ENCODE measurements around the gene CTCF.

The CTCF gene

DNA sequence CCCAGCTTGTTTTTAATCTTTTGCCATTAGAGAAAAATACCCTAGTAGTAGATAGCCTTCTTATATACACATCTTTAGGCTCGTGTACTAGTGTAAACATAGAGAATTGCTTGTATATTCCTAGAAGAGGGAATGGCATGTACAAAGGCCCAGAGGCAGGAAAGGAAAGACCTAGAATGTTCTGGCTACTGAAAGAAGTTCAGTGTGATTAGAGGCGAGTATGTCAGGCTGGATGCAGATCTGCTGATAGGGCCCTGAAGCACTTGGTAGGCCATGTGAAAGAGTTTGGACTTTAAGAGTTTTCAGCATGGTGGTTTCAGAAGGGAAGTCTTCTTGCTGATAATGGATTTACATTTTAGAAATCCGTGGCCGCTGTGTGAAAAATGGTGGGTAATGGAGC lies 17.4 kb downstream of the CTCF start:
- TF ChIP-seq, protein P1, sequence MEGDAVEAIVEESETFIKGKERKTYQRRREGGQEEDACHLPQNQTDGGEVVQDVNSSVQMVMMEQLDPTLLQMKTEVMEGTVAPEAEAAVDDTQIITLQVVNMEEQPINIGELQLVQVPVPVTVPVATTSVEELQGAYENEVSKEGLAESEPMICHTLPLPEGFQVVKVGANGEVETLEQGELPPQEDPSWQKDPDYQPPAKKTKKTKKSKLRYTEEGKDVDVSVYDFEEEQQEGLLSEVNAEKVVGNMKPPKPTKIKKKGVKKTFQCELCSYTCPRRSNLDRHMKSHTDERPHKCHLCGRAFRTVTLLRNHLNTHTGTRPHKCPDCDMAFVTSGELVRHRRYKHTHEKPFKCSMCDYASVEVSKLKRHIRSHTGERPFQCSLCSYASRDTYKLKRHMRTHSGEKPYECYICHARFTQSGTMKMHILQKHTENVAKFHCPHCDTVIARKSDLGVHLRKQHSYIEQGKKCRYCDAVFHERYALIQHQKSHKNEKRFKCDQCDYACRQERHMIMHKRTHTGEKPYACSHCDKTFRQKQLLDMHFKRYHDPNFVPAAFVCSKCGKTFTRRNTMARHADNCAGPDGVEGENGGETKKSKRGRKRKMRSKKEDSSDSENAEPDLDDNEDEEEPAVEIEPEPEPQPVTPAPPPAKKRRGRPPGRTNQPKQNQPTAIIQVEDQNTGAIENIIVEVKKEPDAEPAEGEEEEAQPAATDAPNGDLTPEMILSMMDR (IDR thresholded peaks at IDR 0.05; ENCODE audit: low read depth, low read length): no peak

GRCh38 chr16:67580202-67580601 lies 17.9 kb downstream of the CTCF start:
- TF ChIP-seq, protein P1 (IDR thresholded peaks at IDR 0.05; ENCODE audit: low read depth, low read length): no peak
- H3K4me3 ChIP-seq (ENCODE audit: low read depth, low read length): no peak overlapping the region

More for the DNA sequence above, 17.4 kb downstream of the CTCF start:
- no peak overlapping the region for H3K4me3 ChIP-seq (ENCODE audit: low read depth, low read length)

DNA sequence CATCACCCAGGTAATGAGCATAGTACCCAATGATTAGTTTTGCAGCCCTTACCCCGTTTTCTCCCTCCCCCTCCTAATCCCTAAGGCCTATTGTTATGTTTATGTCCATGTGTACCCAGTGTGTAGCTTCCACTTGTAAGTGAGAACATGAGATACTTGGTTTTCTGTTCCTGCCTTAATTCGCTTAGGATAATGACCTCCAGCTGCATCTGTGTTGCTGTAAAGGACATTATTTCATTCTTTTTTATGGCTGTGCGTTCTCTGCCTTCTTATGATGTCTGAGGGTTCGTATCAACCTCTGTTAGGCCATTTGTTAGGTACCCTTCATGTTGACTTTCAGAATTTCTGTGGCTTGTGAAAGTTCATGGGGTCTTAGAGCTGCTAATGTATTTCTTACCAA lies 31.0 kb downstream of the CTCF start:
- H3K4me3 ChIP-seq (ENCODE audit: low read depth, low read length): no peak overlapping the region
- TF ChIP-seq, protein P1 (IDR thresholded peaks at IDR 0.05; ENCODE audit: low read depth, low read length): no peak

DNA sequence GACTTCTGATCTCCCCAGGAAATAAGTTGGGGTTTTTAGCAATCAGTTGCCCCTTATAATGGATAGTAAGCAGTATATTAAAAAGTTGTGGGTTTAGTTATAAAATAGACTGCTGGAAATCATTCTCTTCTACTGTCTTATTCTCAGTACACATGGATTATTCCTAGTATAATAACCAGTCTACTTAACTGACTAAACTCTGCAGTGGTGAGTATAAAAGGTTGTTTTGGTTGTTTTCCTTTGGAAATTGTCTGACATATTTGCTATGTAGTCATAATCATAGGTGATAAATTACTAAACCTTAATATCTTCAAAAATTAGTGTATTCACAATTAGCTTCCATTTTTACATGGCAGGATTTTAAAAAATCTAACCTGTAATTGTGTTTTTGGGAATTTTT lies 31.4 kb downstream of the CTCF start:
- TF ChIP-seq, protein P1 (IDR thresholded peaks at IDR 0.05; ENCODE audit: low read depth, low read length): no peak
- H3K4me3 ChIP-seq (ENCODE audit: low read depth, low read length): no peak overlapping the region

GRCh38 chr16:67594256-67594915 lies 32.1 kb downstream of the CTCF start:
- TF ChIP-seq, protein P1 (IDR thresholded peaks at IDR 0.05; ENCODE audit: low read depth, low read length): no peak
- no peak overlapping the region for H3K4me3 ChIP-seq (ENCODE audit: low read depth, low read length)

DNA sequence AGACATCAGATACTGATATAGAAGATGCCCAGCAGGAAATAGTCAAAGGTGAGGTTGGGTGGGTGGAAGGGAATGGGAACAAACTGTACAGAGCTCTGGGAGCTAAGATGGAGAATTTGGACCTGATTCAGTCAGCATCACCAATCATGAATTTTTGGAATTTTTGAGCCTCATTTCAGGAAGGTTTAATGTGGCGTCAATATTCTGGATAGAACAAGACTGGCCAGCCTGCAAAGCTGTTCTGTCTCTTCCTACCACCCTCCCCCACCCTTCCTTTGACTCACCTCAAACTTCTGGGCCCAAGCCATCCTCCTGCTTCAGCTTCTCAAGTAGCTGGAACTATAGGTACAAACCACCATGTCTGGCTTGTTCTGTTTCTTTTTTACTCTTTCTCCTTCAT lies 32.6 kb downstream of the CTCF start:
- no peak overlapping the region for H3K4me3 ChIP-seq (ENCODE audit: low read depth, low read length)

DNA sequence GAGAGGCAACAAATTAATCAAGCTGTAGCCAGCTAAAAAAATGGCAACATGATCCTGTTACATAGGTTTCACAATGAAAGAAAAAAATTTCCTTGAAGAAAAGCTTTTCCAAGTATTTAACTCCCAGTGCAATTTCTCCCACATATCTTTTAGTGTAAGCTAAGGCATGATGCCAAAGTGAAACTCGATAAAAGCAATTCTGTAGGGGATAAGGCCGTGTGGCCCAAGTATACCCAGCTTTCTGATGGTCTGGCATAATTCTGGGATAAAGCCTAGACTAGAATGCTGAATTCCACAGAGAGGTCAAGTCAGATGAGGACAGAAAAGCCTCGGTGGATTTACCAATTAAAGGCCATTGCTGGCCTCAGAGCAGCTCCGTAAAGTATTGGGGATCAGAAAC lies 36.2 kb downstream of the CTCF start:
- TF ChIP-seq, protein P1 (IDR thresholded peaks at IDR 0.05; ENCODE audit: low read depth, low read length): no peak
- H3K4me3 ChIP-seq (ENCODE audit: low read depth, low read length): no peak overlapping the region

More for the DNA sequence above, 32.6 kb downstream of the CTCF start:
- TF ChIP-seq, protein P1 (IDR thresholded peaks at IDR 0.05; ENCODE audit: low read depth, low read length): no peak

Data from WI38 (cell line).